Placental pericyte (primary cell): ENCODE results near the gene FSCB. TPM values are rescaled to one million over a fixed set of nuclear protein-coding genes. Genes with fewer than 3 reads are reported as not detected.

Experiments used
- total RNA-seq: library from RNA; depleted of rRNA; stranded (reverse); fragments of >200 nt; gene quantifications from 2 replicates; pipeline ENCODE4 v1.2.3, GENCODE V29; 2012

The FSCB gene
- total RNA-seq = 0.22 and 2.1 TPM in 2 replicates

GRCh38 chr14:44507183-44507582 is at the start of gene FSCB:
Gene FSCB (minus strand): TSS chr14:44507283. CDS start chr14:44506987, 296 bp downstream.

